Stomach (tissue), 9 donors: ENCODE results near the gene DPF1. TPM values are rescaled to one million over a fixed set of nuclear protein-coding genes. Genes with fewer than 3 reads are reported as not detected.
A peak's percentile ranks its signal among the peaks of the same experiment; 100 is the strongest.

ENCODE experiments used
- DNase-seq, 2 donors: peaks; one replicate each; pipeline versions ENCODE4 v3.0.0 to v3.0.0-alpha.2; 2013 to 2019
- H3K27ac ChIP-seq, 5 donors: fragments of 200-600 bp in 4 of 5; sonication (generic) in 4 of 5; one replicate each; pipeline ENCODE4 v1.5.1; 2013 to 2019; ENCODE audit warnings: mild to moderate bottlenecking in 1 of 5, moderate library complexity in 1 of 5
- H3K27me3 ChIP-seq, 3 donors: fragments of 200-600 bp; sonication (generic); one replicate each; pipeline ENCODE4 v1.5.1; 2017 to 2019; ENCODE audit warnings: mixed run types in 1 of 3
- H3K36me3 ChIP-seq, 4 donors: fragments of 200-600 bp; sonication (generic); 1 replicate in 3 of 4; 2 replicates in 1 of 4; pipeline ENCODE4 v1.5.1; 2016 to 2019
- H3K4me1 ChIP-seq, 4 donors: fragments of 200-600 bp; sonication (generic); one replicate each; pipeline ENCODE4 v1.5.1; 2016 to 2019
- H3K4me3 ChIP-seq, 4 donors: fragments of 200-600 bp; sonication (generic) in 3 of 4; one replicate each; pipeline ENCODE4 v1.5.1; 2016 to 2019; ENCODE audit warnings: mild to moderate bottlenecking in 1 of 4
- H3K9me3 ChIP-seq, 4 donors: fragments of 200-600 bp; sonication (generic); one replicate each; pipeline ENCODE4 v1.5.1; 2016 to 2019
- EP300 ChIP-seq: sonication (generic); formaldehyde crosslinking; IDR thresholded peaks from one replicate; pipeline ENCODE4 v1.6.1; 2017; ENCODE audit warnings: antibody characterized with exemption
- POLR2A ChIP-seq, 4 donors: fragments of 450-650 bp; IDR thresholded peaks; one replicate each; pipeline ENCODE4 v1.6.1; 2016; ENCODE audit warnings: antibody characterized with exemption in 4 of 4, control low read depth in 2 of 4, mild to moderate bottlenecking in 1 of 4, moderate library complexity in 1 of 4
- POLR2AphosphoS5 ChIP-seq, 3 donors: sonication (generic); formaldehyde crosslinking; IDR thresholded peaks; one replicate each; pipeline ENCODE4 v1.6.1; 2016; ENCODE audit warnings: antibody characterized with exemption in 3 of 3
- WGBS, 5 donors: extraction: QIAGEN DNeasy Blood & Tissue Kit in 3 of 5; methylation state at CpG; one replicate each; pipeline versions ENCODE4 v1.1.5 to v1.1.7; 2013 to 2018; 5-methylcytosine and 5-hydroxymethylcytosine counted together
- intact Hi-C: fragments of 100-400 bp; cut with DNase I; formaldehyde crosslinking; loops from one replicate; pipeline ENCODE4 v1.15.1; 2023; ENCODE audit warnings: low total_unique reads
- polyA plus RNA-seq, 3 donors: library from polyadenylated mRNA; stranded (reverse); fragments of 200-250 nt; gene quantifications; one replicate each; pipeline ENCODE4 v1.2.3, GENCODE V29; 2013
- total RNA-seq, 5 donors: library from RNA; depleted of rRNA; stranded (reverse); fragments of >200 nt; gene quantifications; one replicate each; pipeline versions ENCODE4 v1.1.0 to v1.2.3, GENCODE V29; 2014 to 2016
- TF ChIP-seq, protein P1 (sequence below), 7 experiments: fragments of 450-650 bp in 4 of 7; fragments of 200-600 bp in 3 of 7; sonication (generic) in 3 of 7; IDR thresholded peaks; one replicate each; pipeline ENCODE4 v1.5.1; 2016 to 2019; ENCODE audit warnings: antibody characterized with exemption in 7 of 7, control low read depth in 2 of 7, mild to moderate bottlenecking in 1 of 7
- donor health status: healthy with polysubstance abuse.
- donor health status: Bipolar disorder and iron deficiency.
- donor health status: healthy.

DPF1 gene
- total and polyA plus RNA-seq, 8 donors: 0.12 to 0.43 TPM; not detected in 6

GRCh38 chr19:38206928-38207327 is 17.1 kb downstream of the DPF1 start:
- peaks cover 25 to 31% (median 29%) of the 10 kb centered on the region in 4 donors for H3K4me1 ChIP-seq
- no peaks in the 10 kb centered on the region for H3K9me3 ChIP-seq
- H3K27ac ChIP-seq: no peak overlapping the region
- H3K4me3 ChIP-seq: no peak overlapping the region
- DNase-seq: no peak
- intact Hi-C loops: no loop called here
- peaks cover 7 to 45% (median 29%) of the 10 kb centered on the region in 3 donors for H3K27me3 ChIP-seq
- TF ChIP-seq, protein P1, sequence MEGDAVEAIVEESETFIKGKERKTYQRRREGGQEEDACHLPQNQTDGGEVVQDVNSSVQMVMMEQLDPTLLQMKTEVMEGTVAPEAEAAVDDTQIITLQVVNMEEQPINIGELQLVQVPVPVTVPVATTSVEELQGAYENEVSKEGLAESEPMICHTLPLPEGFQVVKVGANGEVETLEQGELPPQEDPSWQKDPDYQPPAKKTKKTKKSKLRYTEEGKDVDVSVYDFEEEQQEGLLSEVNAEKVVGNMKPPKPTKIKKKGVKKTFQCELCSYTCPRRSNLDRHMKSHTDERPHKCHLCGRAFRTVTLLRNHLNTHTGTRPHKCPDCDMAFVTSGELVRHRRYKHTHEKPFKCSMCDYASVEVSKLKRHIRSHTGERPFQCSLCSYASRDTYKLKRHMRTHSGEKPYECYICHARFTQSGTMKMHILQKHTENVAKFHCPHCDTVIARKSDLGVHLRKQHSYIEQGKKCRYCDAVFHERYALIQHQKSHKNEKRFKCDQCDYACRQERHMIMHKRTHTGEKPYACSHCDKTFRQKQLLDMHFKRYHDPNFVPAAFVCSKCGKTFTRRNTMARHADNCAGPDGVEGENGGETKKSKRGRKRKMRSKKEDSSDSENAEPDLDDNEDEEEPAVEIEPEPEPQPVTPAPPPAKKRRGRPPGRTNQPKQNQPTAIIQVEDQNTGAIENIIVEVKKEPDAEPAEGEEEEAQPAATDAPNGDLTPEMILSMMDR (IDR thresholded peaks at IDR 0.05): no peak
- TF ChIP-seq POLR2AphosphoS5 (IDR thresholded peaks at IDR 0.05): no peak
- no peak for TF ChIP-seq EP300
- TF ChIP-seq POLR2A (IDR thresholded peaks at IDR 0.05): no peak
- H3K36me3 ChIP-seq: peaks cover 17 to 56% (median 52%) of the 10 kb centered on the region in 4 donors
- 83 to 91% (median 89%) methylated on average over 16 of the region's 16 CpGs for WGBS, 5 donors

DNA sequence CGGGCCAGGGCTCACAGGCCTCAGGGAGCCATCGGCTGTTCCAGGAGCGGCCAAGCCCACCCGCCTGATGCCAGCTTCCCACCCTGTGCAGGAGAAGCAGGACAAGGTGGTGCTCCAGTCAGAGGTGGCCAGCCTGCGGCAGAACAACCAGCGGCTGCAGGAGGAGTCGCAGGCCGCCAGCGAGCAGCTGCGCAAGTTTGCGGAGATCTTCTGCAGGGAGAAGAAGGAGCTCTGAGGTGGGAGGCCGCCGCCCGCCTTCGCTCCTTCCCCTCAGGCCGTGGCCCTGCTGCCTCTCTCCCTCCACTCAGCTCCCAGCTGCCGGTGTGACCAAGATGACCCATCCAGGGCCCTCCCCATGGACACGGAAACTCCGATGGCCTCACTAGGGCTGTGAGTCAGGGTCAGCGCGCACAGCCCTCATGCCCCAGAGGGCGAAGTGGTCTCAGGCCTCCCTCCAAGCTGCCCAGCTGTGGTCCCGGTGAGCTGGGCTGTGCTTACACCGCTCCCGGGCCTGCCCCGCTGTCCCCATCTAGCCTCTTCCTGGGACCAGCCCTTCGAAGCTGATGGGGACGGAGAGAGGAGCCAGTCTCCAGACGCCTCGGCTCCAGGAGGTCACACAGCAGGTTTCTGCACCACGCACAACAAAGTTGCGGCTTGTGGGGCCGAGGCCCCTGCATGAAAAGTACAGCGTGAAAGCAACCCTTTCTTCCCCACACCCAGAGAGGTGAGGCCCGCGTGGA is 17.8 kb downstream of the DPF1 start:
- peaks cover 17 to 64% (median 60%) of the 10 kb centered on the region in 4 donors for H3K36me3 ChIP-seq
- H3K27ac ChIP-seq: no peak overlapping the region
- no peak for DNase-seq
- TF ChIP-seq, protein P1 (IDR thresholded peaks at IDR 0.05): no peak
- TF ChIP-seq POLR2AphosphoS5 (IDR thresholded peaks at IDR 0.05): no peak
- TF ChIP-seq POLR2A (IDR thresholded peaks at IDR 0.05): no peak
- TF ChIP-seq EP300: no peak
- H3K27me3 ChIP-seq: peaks cover 4 to 38% (median 21%) of the 10 kb centered on the region in 3 donors
- intact Hi-C loops: no loop called here
- 87 to 89% (median 88%) methylated on average over 18 to 36 of the region's 36 CpGs for WGBS, 5 donors
- H3K4me3 ChIP-seq: no peak overlapping the region
- no peaks in the 10 kb centered on the region for H3K9me3 ChIP-seq
- H3K4me1 ChIP-seq: peaks cover 21 to 24% (median 23%) of the 10 kb centered on the region in 4 donors

- H3K9me3 ChIP-seq: no peaks in the 10 kb centered on the region
- 93 to 95% (median 93%) methylated on average over 8 of the region's 8 CpGs for WGBS, 5 donors
- intact Hi-C loops: no loop called here
- H3K27me3 ChIP-seq: peaks cover 0 to 23% (median 7%) of the 10 kb centered on the region in 3 donors
- H3K4me1 ChIP-seq: peaks cover 7 to 10% (median 9%) of the 10 kb centered on the region in 4 donors
- no peak overlapping the region for H3K4me3 ChIP-seq
- H3K27ac ChIP-seq: no peak overlapping the region
- DNase-seq: no peak
- no peak for TF ChIP-seq POLR2AphosphoS5 (IDR thresholded peaks at IDR 0.05)
- no peak for TF ChIP-seq EP300
- peaks cover 17 to 78% (median 74%) of the 10 kb centered on the region in 4 donors for H3K36me3 ChIP-seq
Measured at GRCh38 chr19:38204728-38205127, 19.3 kb downstream of the DPF1 start.

DNA sequence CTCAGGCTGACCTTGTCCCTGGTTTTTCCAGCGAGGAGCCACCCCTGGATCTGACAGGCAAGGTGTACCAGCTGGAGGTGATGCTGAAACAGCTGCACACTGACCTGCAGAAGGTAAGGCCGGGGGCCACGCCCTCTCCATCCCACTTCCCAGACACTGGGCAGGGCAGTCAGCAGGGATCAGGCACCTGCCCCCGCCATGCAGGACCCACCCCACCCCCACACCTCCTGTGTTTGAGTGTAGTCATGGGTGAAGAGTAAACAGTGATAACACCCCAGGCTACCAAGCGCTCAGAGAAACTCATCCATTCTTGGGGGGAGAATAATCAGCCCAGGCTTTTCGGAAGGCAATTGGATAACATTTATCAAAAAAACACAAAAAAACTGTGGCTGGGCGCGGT is 19.9 kb downstream of the DPF1 start:
- Histone ChIP-seq H3K9me3 (no peaks in the 10 kb centered on the region), H3K27ac (no peak overlapping the region), H3K4me1 (peaks cover 2 to 4% (median 2%) of the 10 kb centered on the region in 4 donors), H3K36me3 (peaks cover 17 to 83% (median 80%) of the 10 kb centered on the region in 4 donors), H3K27me3 (peaks cover 0 to 17% (median 2%) of the 10 kb centered on the region in 3 donors), H3K4me3 (no peak overlapping the region)
- 61 to 80% (median 79%) methylated on average over 8 of the region's 8 CpGs for WGBS, 5 donors
- intact Hi-C loops: no loop called here
- DNase-seq: peak in 1 of 2 donors; percentile 65
- TF ChIP-seq POLR2AphosphoS5 (IDR thresholded peaks at IDR 0.05) (no peak), EP300 (no peak), POLR2A (IDR thresholded peaks at IDR 0.05) (no peak)
- TF ChIP-seq, protein P1 (IDR thresholded peaks at IDR 0.05): no peak

GRCh38 chr19:38203197-38203596 is 20.8 kb downstream of the DPF1 start:
- Histone ChIP-seq H3K36me3 (peaks cover 17 to 92% (median 89%) of the 10 kb centered on the region in 4 donors), H3K27ac (no peak overlapping the region), H3K4me1 (no peaks in the 10 kb centered on the region), H3K4me3 (no peak overlapping the region), H3K27me3 (peaks cover 0 to 8% (median 0%) of the 10 kb centered on the region in 3 donors), H3K9me3 (no peaks in the 10 kb centered on the region)
- intact Hi-C loops: no loop called here
- TF ChIP-seq EP300 (no peak), POLR2AphosphoS5 (IDR thresholded peaks at IDR 0.05) (no peak), POLR2A (IDR thresholded peaks at IDR 0.05) (no peak)
- TF ChIP-seq, protein P1 (IDR thresholded peaks at IDR 0.05): no peak
- WGBS, 5 donors: 86 to 94% (median 90%) methylated on average over 13 of the region's 13 CpGs
- DNase-seq: no peak
